GM21423 (cell line): Measurements from ENCODE around the gene ACLY.
"Not testable (repeated sequence)": the region's sequence is repeated elsewhere in the genome, so short reads cannot be mapped to it uniquely, and the experiment has no call there.

Experiments
- ATAC-seq: cut with Tn5 transposase; IDR thresholded peaks from one replicate; pipeline ENCODE4 v1.9.1; 2021; ENCODE audit warnings: mild to moderate bottlenecking, moderate library complexity; ENCODE audit not compliant: unreplicated experiment

The ACLY gene

DNA sequence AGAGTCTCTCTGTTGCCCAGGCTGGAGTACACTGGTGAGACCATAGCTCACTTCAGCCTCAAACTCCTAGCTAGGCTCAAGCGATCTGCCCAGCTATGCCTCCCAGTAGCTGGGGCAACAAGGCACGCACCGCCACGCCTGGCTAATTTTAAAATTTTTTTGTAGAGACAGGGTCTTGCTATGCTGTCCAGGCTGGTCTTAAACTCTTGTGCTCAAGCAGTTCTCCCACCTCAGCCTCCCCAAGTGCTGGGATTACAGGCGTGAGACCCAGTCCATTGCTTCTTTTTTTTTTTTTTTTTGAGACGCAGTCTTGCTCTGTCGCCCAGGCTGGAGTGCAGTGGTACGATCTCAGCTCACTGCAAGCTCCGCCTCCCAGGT is 44.5 kb downstream of the ACLY start:
- not testable (repeated sequence) for ATAC-seq

DNA sequence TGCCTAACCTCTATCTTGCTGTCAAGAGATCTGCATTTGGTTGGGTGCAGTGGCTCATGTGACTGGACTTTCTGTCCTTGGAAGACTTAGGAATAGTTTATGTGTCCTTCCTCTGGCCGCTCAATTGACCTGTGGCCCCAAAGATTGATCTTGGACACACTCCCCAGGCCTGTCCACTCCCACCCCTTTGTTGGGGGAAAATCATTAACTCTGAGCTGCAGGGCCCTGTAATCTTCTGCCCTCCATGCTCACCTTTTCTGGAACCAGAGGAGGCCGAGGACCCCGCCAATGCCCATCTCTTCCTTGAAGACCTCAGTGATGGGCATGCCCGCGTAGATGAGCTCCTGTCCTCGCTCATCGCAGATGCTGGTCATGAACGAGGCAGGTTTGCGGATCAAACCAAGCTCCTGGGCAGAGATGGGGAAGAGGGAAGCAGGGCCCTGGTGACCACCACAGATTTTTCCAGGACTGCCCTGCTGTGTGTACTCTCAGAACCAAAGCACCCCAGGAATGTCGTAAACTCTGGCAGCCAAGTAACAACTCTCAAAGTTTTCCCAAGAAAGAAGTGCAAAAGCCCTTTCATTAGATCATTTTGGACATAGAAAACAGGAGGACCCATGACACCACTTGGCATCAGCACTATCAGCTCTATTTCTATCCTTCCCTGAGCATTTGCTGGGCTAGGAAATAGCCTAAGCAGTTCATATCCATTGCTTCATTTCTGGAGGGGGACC is 45.0 kb downstream of the ACLY start:
- no peak for ATAC-seq

DNA sequence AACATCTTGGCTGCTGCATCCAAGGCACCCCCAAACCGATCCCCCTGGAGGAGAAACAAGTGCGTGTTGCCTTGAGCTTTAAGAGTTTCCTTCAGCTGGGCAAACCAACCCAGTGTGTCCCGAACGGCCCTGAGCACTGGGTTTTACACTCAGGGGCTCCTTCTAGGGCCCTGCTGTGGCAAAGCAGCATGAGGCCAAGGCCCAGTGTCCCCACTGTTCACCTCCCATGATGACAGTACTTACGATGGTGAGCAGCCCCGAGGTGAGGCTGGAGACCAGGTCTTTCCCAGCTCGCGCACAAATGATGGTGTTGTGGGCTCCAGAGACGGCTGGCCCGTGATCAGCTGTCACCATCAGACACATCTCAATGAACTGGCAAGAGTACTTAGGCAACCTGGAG is 47.0 kb downstream of the ACLY start:
- no peak for ATAC-seq

DNA sequence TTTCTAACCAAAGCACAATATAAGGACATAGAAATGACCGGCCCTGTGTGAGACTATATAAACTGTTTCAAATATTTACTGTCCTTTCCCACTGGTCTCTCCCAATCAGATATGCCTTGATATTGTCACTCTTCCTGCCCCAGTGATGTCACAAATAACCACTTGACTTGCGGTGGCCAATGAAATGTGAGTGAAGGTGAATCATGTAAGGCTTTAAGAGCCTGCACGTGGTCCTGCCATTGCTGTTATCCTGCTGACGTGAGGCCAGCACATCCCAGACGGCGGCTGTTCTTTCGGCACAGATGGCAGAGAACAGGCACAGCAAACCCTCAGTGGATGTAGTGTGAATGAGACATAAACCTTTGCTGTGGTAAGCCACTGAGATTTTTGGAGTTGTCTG is 48.1 kb downstream of the ACLY start:
- no peak for ATAC-seq

DNA sequence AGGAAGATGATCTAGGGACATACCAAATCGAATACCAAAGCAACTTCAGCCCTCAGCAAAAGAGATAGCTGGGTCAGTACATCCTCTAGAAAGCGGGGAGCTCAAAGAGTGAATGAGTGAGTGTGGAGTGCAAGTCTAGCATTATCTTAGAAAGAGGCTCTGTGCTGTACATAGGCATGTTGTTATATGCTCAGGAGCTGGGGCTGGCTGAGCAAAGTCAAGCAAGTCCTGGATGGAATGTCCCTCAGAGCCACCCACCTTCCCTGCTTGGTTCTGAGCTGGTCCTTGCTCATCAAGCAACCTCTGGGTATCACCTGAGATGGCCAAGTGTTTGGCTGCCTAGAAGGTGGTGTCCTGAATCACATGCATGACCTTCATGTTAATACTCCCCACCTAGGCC is 48.7 kb downstream of the ACLY start:
- ATAC-seq = no peak

DNA sequence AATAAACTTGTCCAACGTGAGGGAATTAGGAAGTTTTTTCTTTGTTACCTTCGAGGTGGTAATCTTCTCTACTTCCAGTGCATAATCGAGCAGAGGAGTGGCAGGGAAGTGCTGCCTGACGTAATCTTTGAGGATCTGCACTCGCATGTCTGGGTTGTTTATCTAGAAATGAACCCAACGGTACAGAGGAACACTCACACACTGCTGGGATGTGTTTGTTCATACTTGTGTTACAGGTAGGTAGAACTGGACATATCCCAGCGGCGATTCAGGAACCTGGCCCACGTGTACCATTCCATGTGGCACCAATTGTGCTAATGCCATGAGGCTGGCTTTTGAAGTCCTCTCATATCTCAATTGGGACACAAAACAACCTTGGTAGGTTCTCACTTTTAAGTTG is 49.3 kb downstream of the ACLY start:
- no peak for ATAC-seq

DNA sequence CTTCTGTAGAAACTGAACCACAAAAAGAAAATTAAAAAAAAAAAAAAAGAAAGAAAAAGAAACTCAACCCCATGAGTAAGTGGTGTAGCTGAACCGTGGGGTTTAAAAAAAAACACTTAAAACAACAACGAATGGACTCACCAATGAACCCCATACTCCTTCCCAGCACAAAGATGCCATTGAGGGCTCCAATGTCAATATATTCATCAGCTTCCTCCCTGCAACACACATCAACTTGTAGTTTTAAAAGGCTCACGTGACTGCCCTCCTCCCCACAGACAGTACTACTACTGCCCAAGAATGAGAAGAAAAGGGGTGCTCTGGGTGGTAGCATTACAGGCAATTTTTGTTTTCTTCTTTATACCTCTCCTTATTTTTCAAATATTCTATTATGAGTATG is 50.2 kb downstream of the ACLY start:
- ATAC-seq = no peak

DNA sequence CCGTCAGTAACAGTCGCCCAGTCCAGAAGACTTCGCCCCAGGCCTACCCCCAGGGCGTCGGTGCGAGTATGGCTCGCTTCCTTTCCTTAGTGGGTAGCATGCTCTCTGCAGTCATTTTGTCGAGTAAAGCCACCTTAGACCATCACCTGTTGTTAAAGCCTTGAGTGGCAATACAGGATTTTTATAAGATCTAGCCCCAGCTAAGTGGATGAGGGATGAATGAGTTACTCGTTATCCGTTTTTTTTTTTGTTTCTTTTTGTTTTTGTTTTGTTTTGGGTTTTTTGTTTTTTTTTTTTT is 53.2 kb downstream of the ACLY start:
- no peak for ATAC-seq

DNA sequence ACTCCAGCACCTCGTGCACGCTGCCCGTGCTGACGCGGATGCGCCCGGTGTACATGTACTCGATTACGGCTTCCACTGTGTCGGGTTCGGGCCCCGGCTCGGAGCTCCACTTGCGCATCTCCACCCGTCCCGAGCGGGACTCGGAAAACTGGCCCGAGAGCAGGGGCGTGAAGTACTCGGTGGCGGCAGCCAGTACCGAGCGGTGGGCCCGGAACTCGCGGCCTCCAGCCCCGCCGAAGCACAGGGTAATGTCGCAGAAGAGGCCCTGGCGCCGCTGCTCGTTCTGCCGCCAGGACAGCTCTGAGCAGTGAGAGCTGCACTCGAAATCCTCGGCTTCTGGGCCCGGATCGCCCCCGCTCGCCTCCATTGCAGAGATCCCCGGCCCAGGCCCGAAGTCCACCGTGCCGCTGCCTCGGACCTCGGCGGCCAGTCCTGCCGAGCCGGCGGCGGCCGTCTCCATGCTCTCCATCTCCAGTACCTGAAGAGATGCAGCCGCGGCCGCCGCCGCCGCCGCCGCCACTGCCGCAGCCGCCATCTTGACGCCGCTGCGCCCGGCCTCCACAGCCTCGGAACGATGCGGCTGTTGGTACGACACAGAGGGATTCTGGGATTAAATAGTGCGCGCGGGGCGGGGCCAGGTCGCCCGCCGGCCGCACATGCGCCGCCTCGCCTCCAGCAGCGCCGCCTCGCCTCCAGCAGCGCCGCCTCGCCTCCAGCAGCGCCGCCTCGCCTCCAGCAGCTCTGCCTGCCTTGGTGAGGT is 53.7 kb downstream of the ACLY start, which contains the start of gene KLHL11:
Gene KLHL11 (minus strand): TSS at position 588 of the 760 bp plus-strand sequence. CDS start 53 bp downstream, at position 535.
- ATAC-seq = peak; percentile 75

DNA sequence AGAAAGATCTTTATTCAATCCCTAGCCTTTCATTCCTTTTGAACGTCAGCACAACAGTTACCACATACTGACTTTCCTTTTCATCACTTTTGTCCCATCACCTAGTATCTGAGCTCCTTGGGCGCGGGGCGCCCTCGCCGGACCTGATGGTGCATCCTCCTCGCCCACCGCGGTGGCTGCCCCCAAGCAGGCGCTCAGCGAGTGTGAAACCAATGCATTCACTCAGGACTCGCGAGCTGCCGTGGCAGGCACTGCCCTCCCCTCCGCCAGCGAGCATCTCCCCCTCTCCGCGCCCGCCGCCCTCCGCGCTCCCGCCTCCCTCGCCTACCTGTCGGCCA is 54.3 kb downstream of the ACLY start:
- no peak for ATAC-seq

DNA sequence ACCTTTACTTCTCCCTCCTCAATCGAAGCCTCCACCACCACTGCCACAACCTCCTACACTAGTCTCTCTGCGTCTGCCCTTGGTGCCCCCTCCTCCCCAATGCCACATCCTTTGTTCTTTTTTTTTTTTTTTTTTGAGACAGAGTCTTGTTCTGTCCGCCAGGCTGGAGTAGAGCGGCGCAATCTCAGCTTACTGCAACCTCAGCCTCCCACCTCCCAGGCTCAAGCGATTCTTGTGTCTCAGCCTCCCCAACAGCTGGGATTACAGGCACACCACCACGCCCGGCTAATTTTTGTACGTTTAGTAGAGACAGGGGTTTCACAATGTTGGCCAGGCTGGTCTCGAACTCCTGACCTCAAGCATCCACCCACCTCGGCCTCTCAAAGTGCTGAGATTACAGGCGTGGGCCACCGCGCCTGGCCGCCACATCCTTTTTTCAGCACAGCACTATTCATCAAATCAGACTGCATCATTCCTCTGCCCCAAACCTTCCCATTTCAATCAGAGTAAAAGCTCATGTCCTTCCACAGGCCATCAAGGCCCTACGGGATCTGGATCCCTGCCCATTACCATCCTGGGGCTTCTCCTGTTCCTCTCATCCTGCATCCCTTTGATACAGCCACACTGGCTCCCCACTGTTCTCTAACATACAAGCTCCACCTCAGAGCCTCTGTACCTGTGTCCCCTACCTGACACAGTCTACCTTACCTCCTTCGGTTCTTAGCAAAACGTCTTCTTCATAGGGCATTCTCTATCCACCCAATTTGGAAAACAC is 55.5 kb downstream of the ACLY start:
- no peak for ATAC-seq

DNA sequence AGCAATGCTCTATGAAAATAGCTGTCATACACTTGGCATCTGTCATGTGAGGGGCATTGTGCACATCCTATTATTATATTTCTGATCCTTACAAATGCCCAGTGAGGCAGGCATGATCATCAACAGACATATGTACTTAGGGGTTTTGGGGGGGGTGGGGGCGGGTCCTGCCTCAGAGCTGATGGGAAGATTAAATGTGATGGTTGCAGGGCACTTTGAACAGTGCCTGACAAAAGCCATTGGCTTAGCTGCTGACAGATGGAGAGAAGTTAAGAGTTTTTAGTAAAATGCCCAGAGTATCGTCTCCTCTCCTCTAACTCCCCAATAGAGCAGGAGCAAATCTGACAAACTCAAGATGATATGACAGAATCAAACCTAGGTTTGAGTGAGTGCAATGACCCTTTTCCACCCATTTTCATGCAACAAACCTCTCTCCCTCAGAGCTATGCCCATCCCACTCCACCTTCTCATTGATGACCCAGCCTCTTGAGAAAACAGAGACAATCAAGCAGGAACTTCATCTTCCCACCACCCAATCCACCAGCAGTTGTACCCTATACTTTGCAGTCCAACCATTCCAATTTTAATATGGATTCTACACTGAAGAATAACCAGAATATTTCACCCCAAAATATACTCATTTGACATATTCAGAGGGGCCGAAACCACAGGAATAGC is 58.4 kb downstream of the ACLY start:
- no peak for ATAC-seq

DNA sequence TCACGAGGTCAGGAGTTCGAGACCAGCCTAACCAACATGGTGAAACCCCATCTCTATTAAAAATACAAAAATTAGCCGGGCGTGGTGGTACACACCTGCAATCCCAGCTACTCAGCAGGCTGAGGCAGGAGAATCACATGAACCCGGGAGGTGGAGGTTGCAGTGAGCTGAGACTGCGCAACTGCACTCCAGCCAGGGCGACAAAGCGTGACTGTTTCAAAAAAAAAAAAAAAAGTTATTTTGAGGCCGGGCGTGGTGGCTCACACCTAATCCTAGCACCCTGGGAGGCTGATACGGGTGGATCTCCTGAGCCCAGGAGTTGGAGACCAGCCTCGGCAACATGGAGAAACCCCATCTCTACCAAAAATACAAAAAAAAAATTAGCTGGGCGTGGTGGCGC is 67.4 kb downstream of the ACLY start:
- ATAC-seq = not testable (repeated sequence)

DNA sequence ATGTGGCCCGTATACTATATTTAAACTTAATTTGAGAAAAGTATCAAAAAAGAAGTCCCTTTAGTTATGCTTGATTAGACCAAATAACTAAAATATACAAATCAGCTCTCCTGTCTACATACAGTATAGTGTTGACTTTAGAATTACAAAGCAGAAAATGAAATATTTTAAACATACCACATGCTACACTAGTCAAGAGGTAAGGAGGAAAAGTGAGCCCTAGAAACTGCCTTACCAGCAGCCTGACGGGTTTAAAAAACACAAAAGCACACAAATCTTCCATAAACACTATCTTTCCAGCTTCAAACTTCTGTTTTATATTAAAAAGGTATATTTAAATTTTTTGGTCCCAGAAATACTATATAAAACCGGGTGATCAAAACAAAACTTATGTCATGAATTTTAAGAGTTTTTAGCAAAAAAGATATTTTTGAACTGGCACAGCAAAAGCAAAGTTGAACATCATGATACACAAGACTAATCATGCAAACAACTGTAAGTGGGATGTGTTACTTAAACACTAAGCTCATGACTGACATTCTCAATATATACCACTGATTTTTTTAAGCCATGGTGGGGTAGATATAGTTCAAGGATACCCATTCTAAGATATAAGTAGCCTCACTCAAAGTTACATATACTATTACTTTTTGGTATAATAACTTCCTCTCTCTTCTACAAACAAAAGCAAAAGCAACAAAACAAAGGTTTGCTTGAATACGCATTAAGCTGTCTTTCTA is 69.3 kb downstream of the ACLY start:
- ATAC-seq = no peak

DNA sequence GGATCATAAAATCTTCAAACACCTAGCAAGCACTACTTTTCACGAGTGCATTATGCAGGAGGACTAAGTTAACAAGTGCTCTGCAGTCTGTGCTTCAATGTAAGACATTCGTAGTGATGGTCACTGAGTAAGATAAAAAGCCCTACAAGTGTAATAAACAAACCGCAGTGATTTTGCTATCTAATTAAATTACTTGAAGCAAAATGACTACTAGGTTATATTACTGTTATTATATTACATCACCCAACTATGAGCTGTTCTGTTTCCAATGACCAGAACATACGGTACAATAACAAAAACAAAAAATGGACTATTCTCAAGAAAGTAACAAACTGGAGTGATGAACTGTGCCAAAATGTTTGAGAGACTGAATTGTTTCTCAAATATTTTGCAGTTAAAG is 70.0 kb downstream of the ACLY start:
- ATAC-seq = no peak

DNA sequence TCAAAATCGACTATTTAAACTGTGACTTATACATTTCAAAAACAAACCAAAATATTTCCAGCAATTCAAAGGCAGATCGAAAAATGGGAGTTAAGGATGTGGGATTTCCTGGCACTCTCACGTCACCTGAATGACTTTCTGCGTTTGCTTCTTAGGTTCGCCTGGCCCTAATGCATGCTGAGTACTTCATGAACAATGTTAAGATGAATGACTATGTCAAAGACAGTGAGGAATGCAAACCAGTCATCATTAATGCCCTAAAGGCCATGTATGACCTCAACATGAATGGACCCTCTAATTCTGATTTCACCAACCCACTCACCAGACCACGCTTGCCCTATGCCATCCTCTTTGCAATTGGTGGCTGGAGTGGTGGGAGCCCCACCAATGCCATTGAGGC is 73.8 kb downstream of the ACLY start:
- ATAC-seq = no peak

DNA sequence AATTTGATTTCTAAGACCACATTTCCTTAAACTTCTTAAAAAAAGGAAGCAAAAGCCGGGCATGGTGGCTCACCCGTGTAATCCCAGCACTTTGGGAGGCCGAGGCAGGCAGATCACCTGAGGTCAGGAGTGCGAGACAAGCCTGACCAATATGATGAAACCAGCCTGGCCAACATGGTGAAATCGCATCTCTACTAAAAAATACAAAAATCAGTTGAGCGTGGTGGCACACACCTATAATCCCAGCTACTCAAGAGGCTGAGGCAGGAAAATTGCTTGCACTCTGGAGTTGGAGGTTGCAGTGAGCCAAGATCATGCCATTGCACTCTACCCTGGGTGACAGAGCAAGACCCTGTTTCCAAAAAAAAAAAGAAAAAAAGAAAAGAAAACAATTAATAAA is 78.0 kb downstream of the ACLY start:
- ATAC-seq = not testable (repeated sequence)

DNA sequence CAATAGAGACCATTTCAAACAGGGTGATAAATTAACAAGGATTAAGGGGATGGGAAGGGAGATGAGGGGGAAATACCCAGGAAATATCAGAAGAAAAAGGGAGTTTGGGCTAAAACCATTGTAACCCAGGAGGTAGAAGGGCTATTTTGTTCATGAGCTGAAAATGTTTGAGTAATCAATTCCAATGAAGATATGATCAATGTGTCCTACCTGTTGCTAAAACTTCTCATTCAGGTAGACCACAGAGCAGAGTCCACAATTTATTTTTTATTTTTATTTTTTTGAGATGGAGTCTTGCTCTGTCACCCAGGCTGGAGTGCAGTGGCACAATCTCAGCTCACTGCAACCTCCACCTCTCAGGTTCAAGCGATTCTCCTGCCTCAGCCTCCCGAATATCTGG is 79.3 kb downstream of the ACLY start:
- ATAC-seq = not testable (repeated sequence)

DNA sequence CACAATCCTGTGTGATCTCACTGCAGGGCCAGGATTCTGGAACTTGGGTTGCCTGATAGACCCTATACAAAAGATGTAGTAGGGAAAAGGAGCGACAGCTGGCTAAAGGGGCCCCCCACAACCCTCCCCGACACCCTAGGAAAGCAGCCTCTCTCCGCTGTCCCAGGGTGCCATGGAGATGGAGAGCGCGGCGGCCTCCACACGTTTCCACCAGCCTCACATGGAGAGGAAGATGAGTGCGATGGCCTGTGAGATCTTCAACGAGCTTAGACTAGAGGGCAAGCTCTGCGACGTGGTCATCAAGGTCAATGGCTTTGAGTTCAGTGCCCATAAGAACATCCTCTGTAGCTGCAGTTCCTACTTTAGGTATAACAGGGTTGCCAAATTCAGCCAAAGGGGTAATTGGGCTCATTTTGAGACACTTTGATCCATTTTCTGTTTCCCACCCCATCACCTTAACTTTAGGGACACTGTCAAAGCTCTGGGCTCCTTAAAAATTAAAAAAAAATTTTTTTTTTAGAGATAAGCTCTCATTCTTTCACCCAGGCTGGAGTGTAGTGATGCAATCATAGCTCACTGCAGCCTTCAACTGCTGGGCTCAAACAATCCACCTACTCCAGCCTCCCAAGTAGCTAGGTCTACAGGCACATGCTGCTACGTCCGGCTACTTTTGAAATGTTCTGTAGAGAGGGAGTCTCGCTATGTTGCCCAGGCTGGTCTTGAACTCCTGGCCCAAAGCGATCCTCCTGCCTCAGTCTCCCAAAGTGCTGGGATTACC is 80.8 kb downstream of the ACLY start, which contains the start of gene KLHL10:
Gene KLHL10 (plus strand): TSS at position 65 of the 778 bp plus-strand sequence. CDS start 108 bp downstream, at position 173.
- no peak for ATAC-seq
